Measurements from ENCODE around the gene KLF13. TPM values are rescaled to one million over a fixed set of nuclear protein-coding genes. Genes with fewer than 3 reads are reported as not detected.
"Not testable (repeated sequence)": the region's sequence is repeated elsewhere in the genome, so short reads cannot be mapped to it uniquely, and the experiment has no call there.

KLF13 gene
- total RNA-seq, 8 experiments from 2014 or later = 28.5 to 64.2 (median 42.6) TPM

- Histone ChIP-seq H3K4me3 (no peak overlapping the region), H3K27ac (no peak overlapping the region), H3K4me1 (replicated peaks in 1 of 2) (peaks cover 14 to 19% of the 10 kb centered on the region in 2 donors)
- WGBS, 10 experiments = 81 to 100% (median 91%) methylated on average over 1 to 12 of the region's 19 CpGs; no CpG with 5 or more reads in 4 of the 10 experiments
- in situ Hi-C loops (cut with MboI; ENCODE audit: low pct_unique_long_range_greater_than_20kb in 2 of 9, low sequenced_read_pairs in 9 of 9, unreplicated experiment in 9 of 9) = no loop called here
- ATAC-seq (replicated peaks in 6 of 8) = no peak
These were observed 21.6 kb downstream of the KLF13 start for GRCh38 chr15:31347981-31348803.

DNA sequence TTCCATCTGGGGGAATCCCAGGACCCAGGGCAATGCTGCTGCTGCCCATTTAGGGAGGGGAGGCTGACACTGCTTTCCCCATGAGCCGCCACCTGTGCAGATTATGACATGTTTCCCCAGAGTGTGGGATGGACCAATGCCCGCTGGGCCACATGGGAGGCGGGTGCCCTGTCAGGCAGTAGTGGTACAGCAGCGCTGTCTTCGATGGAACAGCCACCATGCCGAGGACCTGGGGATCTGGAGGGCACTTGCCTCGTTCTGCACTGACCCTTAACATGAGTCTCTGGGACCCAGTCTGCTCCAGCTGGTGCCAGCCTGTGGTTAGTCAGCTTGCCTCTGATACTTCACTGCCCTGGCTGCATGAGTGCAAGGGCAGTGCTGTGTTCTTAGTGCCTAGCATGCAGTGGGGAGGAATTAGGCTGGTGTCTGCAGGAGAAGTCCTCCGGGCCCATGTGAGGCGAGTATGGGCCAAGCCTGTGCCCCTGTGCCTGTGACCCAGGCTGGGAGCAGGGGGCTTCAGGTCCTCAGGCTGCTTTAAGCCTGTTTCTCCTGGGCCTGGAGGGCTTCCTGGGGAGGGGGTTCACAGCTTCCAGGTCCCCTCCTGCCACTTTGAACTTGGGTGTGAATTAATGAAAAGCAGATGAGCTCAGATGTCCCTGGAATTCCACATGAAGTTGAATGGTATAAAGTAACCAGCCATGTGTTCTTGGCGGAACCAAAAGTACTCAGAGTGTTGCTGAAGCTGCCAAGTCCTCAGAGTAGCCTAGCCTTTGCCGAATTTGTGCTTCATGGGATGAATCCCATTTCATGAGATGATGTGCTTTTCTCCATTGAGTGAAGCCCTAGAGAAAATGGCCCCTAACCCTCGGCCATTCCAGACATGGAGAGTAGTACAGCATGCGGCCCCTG is 22.9 kb downstream of the KLF13 start:
- in situ Hi-C loops (cut with MboI; ENCODE audit: low pct_unique_long_range_greater_than_20kb in 2 of 9, low sequenced_read_pairs in 9 of 9, unreplicated experiment in 9 of 9) = no loop called here
- Histone ChIP-seq H3K4me1 (replicated peaks in 1 of 2) (peaks cover 23 to 30% of the 10 kb centered on the region in 2 donors), H3K4me3 (no peak overlapping the region), H3K27ac (no peak overlapping the region)
- ATAC-seq (replicated peaks in 6 of 8) = no peak
- 80 to 100% (median 92%) methylated on average over 1 to 8 of the region's 13 CpGs; no CpG with 5 or more reads in 3 of the 10 experiments for WGBS, 10 experiments

GRCh38 chr15:31350771-31351170 is 24.1 kb downstream of the KLF13 start:
- 96 to 100% (median 100%) methylated on average over 1 to 4 of the region's 7 CpGs; no CpG with 5 or more reads in 3 of the 10 experiments for WGBS, 10 experiments
- Histone ChIP-seq H3K4me1 (replicated peaks in 1 of 2) (peaks cover 23 to 30% of the 10 kb centered on the region in 2 donors), H3K4me3 (no peak overlapping the region), H3K27ac (no peak overlapping the region)
- in situ Hi-C loops (cut with MboI; ENCODE audit: low pct_unique_long_range_greater_than_20kb in 2 of 9, low sequenced_read_pairs in 9 of 9, unreplicated experiment in 9 of 9) = no loop called here
- no peak for ATAC-seq (replicated peaks in 6 of 8)

DNA sequence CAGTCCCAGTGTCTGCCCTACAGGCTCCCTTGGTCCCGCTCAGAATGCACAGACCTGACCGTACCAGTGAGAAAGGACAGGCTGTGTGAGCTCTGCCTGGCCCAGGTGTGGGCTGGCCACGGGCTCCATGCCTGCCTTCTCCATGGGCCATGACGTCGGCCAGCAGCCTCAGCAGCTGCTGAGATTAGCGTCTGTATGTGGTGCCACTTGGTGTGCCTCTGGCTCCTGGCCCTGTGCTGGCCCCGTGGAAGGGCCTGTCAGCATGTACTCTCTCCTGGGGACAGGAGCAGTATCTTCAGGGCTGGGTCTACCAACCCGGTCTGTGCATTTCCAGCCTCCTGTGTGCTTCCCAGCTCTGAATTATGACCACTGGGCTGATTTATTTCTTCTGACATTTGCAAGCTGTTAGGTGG is 25.7 kb downstream of the KLF13 start:
- peak in 6 of 8 experiments; percentile 18 to 66 (median 58) for ATAC-seq (replicated peaks in 6 of 8)
- Histone ChIP-seq H3K4me1 (replicated peaks in 1 of 2) (peaks cover 23 to 30% of the 10 kb centered on the region in 2 donors), H3K27ac (peak overlapping the region; percentile 44 to 45), H3K4me3 (no peak overlapping the region)
- in situ Hi-C loops (cut with MboI; ENCODE audit: low pct_unique_long_range_greater_than_20kb in 2 of 9, low sequenced_read_pairs in 9 of 9, unreplicated experiment in 9 of 9) = no loop called here
- WGBS, 10 experiments = 10 to 100% (median 70%) methylated on average over 1 to 2 of the region's 8 CpGs; no CpG with 5 or more reads in 3 of the 10 experiments

GRCh38 chr15:31352911-31353811 is 26.5 kb downstream of the KLF13 start:
- ATAC-seq (replicated peaks in 6 of 8) = peak; percentile 7 to 83 (median 72)
- peak overlapping the region in 1 of 2 donors; percentile 44 for H3K27ac ChIP-seq
- WGBS, 10 experiments = 0 to 63% (median 33%) methylated on average over 1 to 9 of the region's 14 CpGs; no CpG with 5 or more reads in 2 of the 10 experiments
- no peak overlapping the region for H3K4me3 ChIP-seq
- in situ Hi-C loops (cut with MboI; ENCODE audit: low pct_unique_long_range_greater_than_20kb in 2 of 9, low sequenced_read_pairs in 9 of 9, unreplicated experiment in 9 of 9) = no loop called here
- H3K4me1 ChIP-seq (replicated peaks in 1 of 2) = peaks cover 23 to 30% of the 10 kb centered on the region in 2 donors

- Histone ChIP-seq H3K4me3 (no peak overlapping the region), H3K4me1 (replicated peaks in 1 of 2) (peaks cover 24 to 30% of the 10 kb centered on the region in 2 donors), H3K27ac (peak overlapping the region in 1 of 2 donors; percentile 44)
- in situ Hi-C loops (cut with MboI; ENCODE audit: low pct_unique_long_range_greater_than_20kb in 2 of 9, low sequenced_read_pairs in 9 of 9, unreplicated experiment in 9 of 9) = no loop called here
- 0 to 67% (median 45%) methylated on average over 1 to 3 of the region's 4 CpGs; no CpG with 5 or more reads in 7 of the 10 experiments for WGBS, 10 experiments
- peak; percentile 10 to 58 (median 35) for ATAC-seq (replicated peaks in 6 of 8)
These were observed 27.3 kb downstream of the KLF13 start for GRCh38 chr15:31353931-31354330.

GRCh38 chr15:31356097-31356496 is 29.5 kb downstream of the KLF13 start:
- peaks cover 43 to 45% of the 10 kb centered on the region in 2 donors for H3K4me1 ChIP-seq (replicated peaks in 1 of 2)
- ATAC-seq (replicated peaks in 6 of 8); H3K4me3 ChIP-seq; in situ Hi-C loops (cut with MboI; ENCODE audit: low pct_unique_long_range_greater_than_20kb in 2 of 9, low sequenced_read_pairs in 9 of 9, unreplicated experiment in 9 of 9); H3K27ac ChIP-seq: not testable (repeated sequence)
- WGBS, 10 experiments = 97 to 100% (median 100%) methylated on average over 1 to 7 of the region's 11 CpGs; no CpG with 5 or more reads in 4 of the 10 experiments

GRCh38 chr15:31357148-31357547 is 30.5 kb downstream of the KLF13 start:
- no peak overlapping the region for H3K4me3 ChIP-seq
- peaks cover 47 to 50% of the 10 kb centered on the region in 2 donors for H3K4me1 ChIP-seq (replicated peaks in 1 of 2)
- WGBS, 10 experiments = 63 to 100% (median 88%) methylated on average over 1 to 11 of the region's 13 CpGs; no CpG with 5 or more reads in 2 of the 10 experiments
- no peak overlapping the region for H3K27ac ChIP-seq
- ATAC-seq (replicated peaks in 6 of 8) = no peak
- in situ Hi-C loops (cut with MboI; ENCODE audit: low pct_unique_long_range_greater_than_20kb in 2 of 9, low sequenced_read_pairs in 9 of 9, unreplicated experiment in 9 of 9) = no loop called here

GRCh38 chr15:31358163-31358562 is 31.5 kb downstream of the KLF13 start:
- H3K4me1 ChIP-seq (replicated peaks in 1 of 2) = peaks cover 45 to 50% of the 10 kb centered on the region in 2 donors

DNA sequence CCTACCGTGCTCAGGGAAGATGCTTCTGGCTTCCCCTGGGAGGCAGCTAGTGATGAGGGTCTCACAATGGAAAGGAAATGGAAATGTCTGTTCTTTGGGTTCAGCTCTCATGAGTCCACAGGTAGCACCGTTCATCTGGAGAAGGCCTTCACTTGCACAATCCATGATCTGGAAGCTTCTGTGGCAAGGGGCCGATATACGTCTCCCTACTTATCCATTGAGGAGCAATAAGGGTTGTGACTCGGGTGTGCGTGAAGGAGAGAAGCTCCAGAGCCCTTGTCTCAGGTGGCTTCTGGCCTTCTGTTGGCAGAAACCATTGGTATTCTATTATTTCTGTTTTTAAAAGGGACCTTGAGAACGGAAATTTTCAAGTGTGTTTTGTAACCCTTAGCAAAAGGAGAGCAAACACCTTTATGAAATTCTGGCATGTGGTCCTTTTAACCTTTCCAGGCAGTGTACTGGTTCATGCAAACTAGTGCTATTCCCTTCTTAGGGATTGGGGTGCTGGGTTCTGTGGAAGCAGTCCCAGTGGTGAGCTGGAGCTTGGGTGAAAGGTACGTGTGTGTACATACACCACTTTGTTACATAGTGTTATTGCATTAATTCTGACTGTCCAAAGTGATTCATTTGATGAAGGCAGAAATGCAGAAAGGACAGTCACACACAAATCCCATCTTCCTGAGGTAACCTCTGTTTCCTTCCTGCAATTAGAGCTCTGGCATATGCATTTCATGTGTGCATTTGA is 32.5 kb downstream of the KLF13 start:
- 67 to 100% (median 91%) methylated on average over 1 to 5 of the region's 8 CpGs; no CpG with 5 or more reads in 3 of the 10 experiments for WGBS, 10 experiments

More at GRCh38 chr15:31358163-31358562, 31.5 kb downstream of the KLF13 start:
- no peak for ATAC-seq (replicated peaks in 6 of 8)
- WGBS, 10 experiments = 0 to 100% (median 85%) methylated on average over 1 to 3 of the region's 3 CpGs; no CpG with 5 or more reads in 2 of the 10 experiments
- Histone ChIP-seq H3K27ac (no peak overlapping the region), H3K4me3 (no peak overlapping the region)
- in situ Hi-C loops (cut with MboI; ENCODE audit: low pct_unique_long_range_greater_than_20kb in 2 of 9, low sequenced_read_pairs in 9 of 9, unreplicated experiment in 9 of 9) = no loop called here

GRCh38 chr15:31359702-31360111 is 33.1 kb downstream of the KLF13 start:
- peak in 3 of 8 experiments; percentile 66 to 88 (median 72) for ATAC-seq (replicated peaks in 6 of 8)

More for the DNA sequence above, 32.5 kb downstream of the KLF13 start:
- Histone ChIP-seq H3K4me1 (replicated peaks in 1 of 2) (peaks cover 35 to 42% of the 10 kb centered on the region in 2 donors), H3K4me3 (no peak overlapping the region), H3K27ac (no peak overlapping the region)
- in situ Hi-C loops (cut with MboI; ENCODE audit: low pct_unique_long_range_greater_than_20kb in 2 of 9, low sequenced_read_pairs in 9 of 9, unreplicated experiment in 9 of 9) = no loop called here
- ATAC-seq (replicated peaks in 6 of 8) = peak in 1 of 8 experiments; percentile 62

More at GRCh38 chr15:31359702-31360111, 33.1 kb downstream of the KLF13 start:
- no peak overlapping the region for H3K4me3 ChIP-seq
- WGBS, 10 experiments = 0 to 87% (median 25%) methylated on average over 2 to 4 of the region's 7 CpGs; no CpG with 5 or more reads in 4 of the 10 experiments
- H3K4me1 ChIP-seq (replicated peaks in 1 of 2) = peaks cover 36 to 44% of the 10 kb centered on the region in 2 donors
- in situ Hi-C loops (cut with MboI; ENCODE audit: low pct_unique_long_range_greater_than_20kb in 2 of 9, low sequenced_read_pairs in 9 of 9, unreplicated experiment in 9 of 9) = loop anchor here in 1 of 9 experiments (10.0 kb wide), 1 partner anchor 125 kb away; no protein-coding TSS in a partner anchor
- H3K27ac ChIP-seq = no peak overlapping the region
